ENCODE data around the gene KCTD16. TPM values are rescaled to one million over a fixed set of nuclear protein-coding genes. Genes with fewer than 3 reads are reported as not detected.
A peak's percentile ranks its signal among the peaks of the same experiment; 100 is the strongest.

Gene KCTD16
- polyA plus RNA-seq, 1 of the 3 experiments (the other 2 are of a cell fraction): 0.03 TPM

- TF ChIP-seq EZH2phosphoT487 (IDR thresholded peaks at IDR 0.05; ENCODE audit: borderline replicate concordance, low read depth) (no peak), RCOR1 (IDR thresholded peaks at IDR 0.05; ENCODE audit: low read length) (no peak), SIN3A (IDR thresholded peaks at IDR 0.05; ENCODE audit: borderline replicate concordance, low read depth, low read length) (no peak), TCF12 (IDR thresholded peaks at IDR 0.05) (no peak), TEAD4 (IDR thresholded peaks at IDR 0.05; ENCODE audit: borderline replicate concordance, insufficient read depth) (no peak)
These were observed 24.8 kb downstream of the KCTD16 start (continued) for GRCh38 chr5:144195448-144195847.

- Histone ChIP-seq H3K36me3 (replicated peaks in 1 of 2; ENCODE audit: control insufficient read depth in 1 of 2, insufficient read depth in 2 of 2, low read length in 1 of 2) (no peaks in the 10 kb centered on the region), H3K4me1 (ENCODE audit: control insufficient read depth in 1 of 2, insufficient read depth in 2 of 2, low read depth in 1 of 2, low read length in 1 of 2) (peaks cover 2 to 16% of the 10 kb centered on the region in 2 experiments; a peak in 3 of 4 replicates), H4K20me1 (ENCODE audit: insufficient read depth) (no peaks in the 10 kb centered on the region), H3K4me3 (ENCODE audit: low read depth in 2 of 2, low read length in 1 of 2) (no peak overlapping the region), H3K27ac (ENCODE audit: low read depth in 2 of 2, low read length in 1 of 2) (no peak overlapping the region), H3F3A (replicated peaks; ENCODE audit: insufficient read depth) (peaks cover 5% of the 10 kb centered on the region), H3K27me3 (ENCODE audit: insufficient read depth) (no peaks in the 10 kb centered on the region), H3K4me2 (no peak overlapping the region), H3K9ac (no peak overlapping the region), H3K79me2 (ENCODE audit: insufficient read depth) (no peaks in the 10 kb centered on the region), H3K9me2 (no peaks in the 10 kb centered on the region), H2AFZ (ENCODE audit: low read depth) (no peak overlapping the region), H3K9me3 (no peaks in the 10 kb centered on the region)
- DNase-seq: peak; percentile 25
- CTCF ChIA-PET: interaction anchor here (1.0 to 1.8 kb wide), 3 partner anchors 9 to 1616 kb away, joined by 3 to 4 read pairs (median 3); no protein-coding TSS in a partner anchor
- TF ChIP-seq REST (IDR thresholded peaks at IDR 0.05; ENCODE audit: low read depth, low read length) (no peak), IRF3 (IDR thresholded peaks at IDR 0.05; ENCODE audit: low read depth, low read length) (no peak), GATA2 (CRISPR knock-in tag; IDR thresholded peaks at IDR 0.05) (no peak), CTCF (IDR thresholded peaks at IDR 0.05) (peak; percentile 17; the same call in 1 of the 2 replicates), CHD2 (IDR thresholded peaks at IDR 0.05; ENCODE audit: low read length, partially characterized antibody) (no peak), EZH2phosphoT487 (IDR thresholded peaks at IDR 0.05; ENCODE audit: borderline replicate concordance, low read depth) (no peak), SIN3A (IDR thresholded peaks at IDR 0.05; ENCODE audit: borderline replicate concordance, low read depth, low read length) (no peak), TEAD4 (IDR thresholded peaks at IDR 0.05; ENCODE audit: borderline replicate concordance, insufficient read depth) (no peak), YY1 (IDR thresholded peaks at IDR 0.05; ENCODE audit: low read depth) (no peak)
- 22% methylated on average over 1 of the region's 1 CpG for WGBS (ENCODE audit: low lambda C conversion rate)
- POLR2A ChIA-PET: interaction anchor here (1.1 kb wide), 1 partner anchor 26 kb away, joined by 3 read pairs; the partner anchor contains the start of genes KCTD16 and YIPF5
These were observed 25.9 kb downstream of the KCTD16 start for GRCh38 chr5:144196612-144197011.

Measured in SK-N-SH (cell line).